Testis (tissue), 3 donors: ENCODE results near the gene UFSP2. TPM values are rescaled to one million over a fixed set of nuclear protein-coding genes. Genes with fewer than 3 reads are reported as not detected.

Experiments
- DNase-seq: peaks from one replicate; pipeline ENCODE4 v3.0.0-alpha.2; 2019
- H3K27ac ChIP-seq, 2 donors: fragments of 200-600 bp; sonication (generic); one replicate each; pipeline ENCODE4 v1.5.1; 2019
- H3K27me3 ChIP-seq: fragments of 200-600 bp; sonication (generic); one replicate; pipeline ENCODE4 v1.5.1; 2019
- H3K36me3 ChIP-seq: fragments of 200-600 bp; sonication (generic); one replicate; pipeline ENCODE4 v1.5.1; 2017; ENCODE audit warnings: low read depth; ENCODE audit errors: missing control alignments
- H3K4me1 ChIP-seq: fragments of 200-600 bp; sonication (generic); one replicate; pipeline ENCODE4 v1.5.1; 2019
- H3K4me3 ChIP-seq, 2 donors: fragments of 200-600 bp; sonication (generic); one replicate each; pipeline ENCODE4 v1.5.1; 2017 to 2019
- H3K9me3 ChIP-seq: fragments of 200-600 bp; sonication (generic); one replicate; pipeline ENCODE4 v1.5.1; 2017
- POLR2A ChIP-seq: fragments of 450-650 bp; IDR thresholded peaks from one replicate; pipeline ENCODE4 v1.6.1; 2017; ENCODE audit warnings: antibody characterized with exemption, mild to moderate bottlenecking, moderate library complexity
- WGBS, 2 donors: methylation state at CpG; one replicate each; pipeline ENCODE4 v1.1.5; 2018; 5-methylcytosine and 5-hydroxymethylcytosine counted together
- intact Hi-C: fragments of 100-400 bp; cut with DNase I; formaldehyde crosslinking; loops from one replicate; pipeline ENCODE4 v1.15.1; 2023; ENCODE audit warnings: low total_unique reads
- polyA plus RNA-seq: library from polyadenylated mRNA; stranded (reverse); fragments of 350-450 nt; fragmentation: Illumina TruSeq; extraction: RNeasy Lipid Tissue Mini Kit (QIAGEN cat#74804); gene quantifications from one replicate; pipeline ENCODE4 v1.2.3, GENCODE V29; 2014; ENCODE audit warnings: low read depth, low replicate concordance; ENCODE audit not compliant: insufficient read depth
- total RNA-seq, 2 donors: library from RNA; depleted of rRNA; stranded (reverse); fragments of >200 nt; gene quantifications; one replicate each; pipeline ENCODE4 v1.2.3, GENCODE V29; 2016
- TF ChIP-seq, protein P1 (sequence below), 3 experiments: fragments of 450-650 bp in 2 of 3; fragments of 200-600 bp in 1 of 3; sonication (generic) in 1 of 3; IDR thresholded peaks; one replicate each; pipeline ENCODE4 v1.5.1; 2016 to 2019; ENCODE audit warnings: antibody characterized with exemption in 3 of 3, mild to moderate bottlenecking in 2 of 3, moderate library complexity in 1 of 3

UFSP2 gene
- total and polyA plus RNA-seq, 3 donors from 2014 or later = 64.1 to 73.0 (median 71.3) TPM

DNA sequence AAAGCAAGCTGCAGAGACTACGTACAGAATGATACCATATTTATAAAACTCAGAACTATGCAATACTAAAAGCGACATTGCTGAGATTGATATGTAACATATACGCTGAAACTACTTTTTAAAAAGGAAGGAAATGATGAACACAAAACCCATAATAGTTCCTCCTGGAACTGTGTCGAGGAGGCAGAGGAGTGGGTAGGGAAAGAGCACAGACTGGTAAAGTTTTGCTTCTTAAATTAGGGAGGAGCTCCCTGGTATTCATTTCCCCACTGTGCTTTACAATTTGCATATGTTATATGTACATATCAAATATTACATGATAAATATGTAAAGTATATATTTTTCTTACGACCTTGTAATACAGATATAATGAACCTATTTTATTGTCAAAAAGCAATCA, 13.9 kb downstream of the UFSP2 start:
- no peak for DNase-seq
- no peaks in the 10 kb centered on the region for H3K36me3 ChIP-seq
- H3K4me3 ChIP-seq = no peak overlapping the region
- no peaks in the 10 kb centered on the region for H3K4me1 ChIP-seq
- TF ChIP-seq, protein P1, sequence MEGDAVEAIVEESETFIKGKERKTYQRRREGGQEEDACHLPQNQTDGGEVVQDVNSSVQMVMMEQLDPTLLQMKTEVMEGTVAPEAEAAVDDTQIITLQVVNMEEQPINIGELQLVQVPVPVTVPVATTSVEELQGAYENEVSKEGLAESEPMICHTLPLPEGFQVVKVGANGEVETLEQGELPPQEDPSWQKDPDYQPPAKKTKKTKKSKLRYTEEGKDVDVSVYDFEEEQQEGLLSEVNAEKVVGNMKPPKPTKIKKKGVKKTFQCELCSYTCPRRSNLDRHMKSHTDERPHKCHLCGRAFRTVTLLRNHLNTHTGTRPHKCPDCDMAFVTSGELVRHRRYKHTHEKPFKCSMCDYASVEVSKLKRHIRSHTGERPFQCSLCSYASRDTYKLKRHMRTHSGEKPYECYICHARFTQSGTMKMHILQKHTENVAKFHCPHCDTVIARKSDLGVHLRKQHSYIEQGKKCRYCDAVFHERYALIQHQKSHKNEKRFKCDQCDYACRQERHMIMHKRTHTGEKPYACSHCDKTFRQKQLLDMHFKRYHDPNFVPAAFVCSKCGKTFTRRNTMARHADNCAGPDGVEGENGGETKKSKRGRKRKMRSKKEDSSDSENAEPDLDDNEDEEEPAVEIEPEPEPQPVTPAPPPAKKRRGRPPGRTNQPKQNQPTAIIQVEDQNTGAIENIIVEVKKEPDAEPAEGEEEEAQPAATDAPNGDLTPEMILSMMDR (IDR thresholded peaks at IDR 0.05) = no peak
- H3K9me3 ChIP-seq = no peaks in the 10 kb centered on the region
- WGBS, 2 donors = 84 to 89% methylated on average over 5 of the region's 5 CpGs
- H3K27ac ChIP-seq = peak overlapping the region in 1 of 2 donors; percentile 10
- H3K27me3 ChIP-seq = no peaks in the 10 kb centered on the region
- intact Hi-C loops = no loop called here

DNA sequence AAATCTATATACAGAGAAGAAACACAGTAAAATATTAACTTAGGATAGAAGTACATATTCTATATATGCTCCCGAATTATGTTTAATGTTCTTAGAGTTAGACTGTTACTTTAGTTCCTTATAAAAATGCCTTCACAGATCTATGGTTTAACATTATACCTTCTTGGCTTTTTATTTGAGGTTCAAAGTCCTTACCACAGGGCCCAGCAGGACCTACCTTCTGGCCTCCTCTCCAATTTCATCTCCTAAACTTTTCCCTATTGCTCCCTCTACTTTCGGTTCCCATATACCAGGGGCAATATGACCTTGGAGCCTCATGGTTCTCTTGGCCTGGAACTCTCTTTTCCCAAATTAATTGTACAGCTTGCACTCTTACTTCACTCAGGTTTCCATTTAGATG, 17.3 kb downstream of the UFSP2 start:
- Histone ChIP-seq H3K36me3 (no peaks in the 10 kb centered on the region), H3K4me3 (no peak overlapping the region), H3K9me3 (no peaks in the 10 kb centered on the region), H3K27ac (no peak overlapping the region), H3K4me1 (peaks cover 6% of the 10 kb centered on the region), H3K27me3 (no peaks in the 10 kb centered on the region)
- no peak for DNase-seq
- TF ChIP-seq, protein P1 (IDR thresholded peaks at IDR 0.05) = no peak
- no peak for TF ChIP-seq POLR2A
- intact Hi-C loops = no loop called here
- WGBS, 2 donors = 93 to 96% methylated on average over 2 of the region's 2 CpGs

DNA sequence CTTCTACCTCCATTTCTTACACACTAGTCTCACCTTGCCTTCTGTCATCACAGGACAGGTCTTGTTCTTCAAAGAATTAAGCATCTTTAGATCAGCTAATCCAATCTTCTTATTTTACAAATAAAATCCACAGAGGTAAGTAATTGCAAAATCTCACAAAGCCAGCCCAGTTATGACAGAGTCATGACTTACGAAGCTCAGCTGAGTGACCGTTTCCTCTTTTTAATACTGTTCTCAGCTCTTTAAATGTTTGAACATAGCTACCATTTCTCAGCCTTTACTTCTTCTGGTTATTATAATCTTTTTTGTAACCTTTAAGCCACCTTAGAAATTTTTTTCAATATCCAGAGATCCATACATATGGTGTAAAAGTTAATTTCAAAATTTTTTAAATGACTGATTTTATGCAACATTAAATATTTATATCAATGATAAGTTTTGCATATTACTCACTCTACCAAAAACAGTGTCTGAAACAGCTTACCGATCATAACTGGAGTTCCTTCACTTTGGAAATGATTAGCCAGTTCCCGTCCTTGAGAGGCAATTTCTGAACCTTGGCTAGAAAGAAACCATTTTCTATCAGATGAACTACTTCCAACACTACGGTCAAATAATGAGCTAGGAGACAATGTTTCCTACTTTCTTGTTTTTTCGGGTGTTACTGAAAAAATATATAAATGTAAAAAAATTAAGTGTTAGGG, 20.3 kb downstream of the UFSP2 start:
- TF ChIP-seq POLR2A = no peak
- TF ChIP-seq, protein P1 (IDR thresholded peaks at IDR 0.05) = no peak
- H3K9me3 ChIP-seq = no peaks in the 10 kb centered on the region
- no peak for DNase-seq
- WGBS, 2 donors = 53 to 55% methylated on average over 6 of the region's 6 CpGs
- peak overlapping the region in 1 of 2 donors; percentile 46 for H3K27ac ChIP-seq
- no peaks in the 10 kb centered on the region for H3K27me3 ChIP-seq
- no peak overlapping the region for H3K4me3 ChIP-seq
- H3K36me3 ChIP-seq = no peaks in the 10 kb centered on the region
- intact Hi-C loops = no loop called here
- peaks cover 6% of the 10 kb centered on the region for H3K4me1 ChIP-seq

DNA sequence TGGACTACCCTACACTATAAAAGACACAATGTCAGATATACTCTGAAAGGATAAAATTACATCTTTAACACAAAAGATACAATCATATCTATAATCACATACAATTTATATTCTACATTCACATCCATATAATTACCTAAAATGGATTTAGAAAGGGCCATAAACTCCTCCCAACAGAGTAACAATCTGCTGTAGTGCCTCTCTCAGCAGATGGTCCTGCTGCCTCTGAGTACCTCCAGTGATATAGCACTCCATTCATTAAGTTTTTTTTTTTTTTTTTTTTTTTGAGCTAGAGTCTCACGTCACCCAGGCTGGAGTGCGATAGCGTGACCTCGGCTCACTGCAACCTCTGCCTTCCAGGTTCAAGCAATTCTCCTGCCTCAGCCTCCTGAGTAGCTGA, 21.7 kb downstream of the UFSP2 start:
- intact Hi-C loops = no loop called here
- no peak overlapping the region for H3K4me3 ChIP-seq
- H3K36me3 ChIP-seq = no peaks in the 10 kb centered on the region
- no peak for DNase-seq
- peaks cover 6% of the 10 kb centered on the region for H3K4me1 ChIP-seq
- H3K27ac ChIP-seq = peak overlapping the region in 1 of 2 donors; percentile 46
- 70 to 90% methylated on average over 4 of the region's 4 CpGs for WGBS, 2 donors
- no peaks in the 10 kb centered on the region for H3K9me3 ChIP-seq
- H3K27me3 ChIP-seq = no peaks in the 10 kb centered on the region
- TF ChIP-seq POLR2A = no peak
- TF ChIP-seq, protein P1 (IDR thresholded peaks at IDR 0.05) = no peak

DNA sequence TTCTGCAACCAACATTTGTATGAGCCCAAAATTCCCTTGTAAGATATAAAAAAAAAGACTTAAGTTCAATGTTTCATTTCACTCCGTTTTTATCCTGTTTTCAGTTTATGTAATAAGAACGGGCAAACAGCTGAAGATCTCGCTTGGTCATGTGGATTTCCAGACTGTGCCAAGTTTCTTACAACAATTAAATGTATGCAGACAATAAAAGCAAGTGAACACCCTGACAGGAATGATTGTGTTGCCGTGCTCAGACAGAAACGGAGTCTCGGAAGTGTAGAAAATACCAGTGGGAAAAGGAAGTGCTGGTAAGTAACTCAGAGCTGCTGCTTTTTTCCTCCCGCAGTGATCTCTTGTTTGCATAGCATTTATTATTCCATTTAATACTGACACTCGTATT, 26.3 kb downstream of the UFSP2 start:
- intact Hi-C loops = loop anchor here (5.0 kb wide), 1 partner anchor 192 kb away; the partner anchor contains the start of gene SNX25
- H3K27me3 ChIP-seq = no peaks in the 10 kb centered on the region
- peak overlapping the region in 1 of 2 donors; percentile 68 for H3K27ac ChIP-seq
- no peaks in the 10 kb centered on the region for H3K36me3 ChIP-seq
- no peak for TF ChIP-seq POLR2A
- TF ChIP-seq, protein P1 (IDR thresholded peaks at IDR 0.05) = no peak
- no peaks in the 10 kb centered on the region for H3K9me3 ChIP-seq
- H3K4me1 ChIP-seq = no peaks in the 10 kb centered on the region
- no peak for DNase-seq
- no peak overlapping the region for H3K4me3 ChIP-seq
- 68 to 70% methylated on average over 8 of the region's 8 CpGs for WGBS, 2 donors
